ENCODE measurements around the gene PRF1. TPM values are rescaled to one million over a fixed set of nuclear protein-coding genes. Genes with fewer than 3 reads are reported as not detected.

Gene PRF1
- total and polyA plus RNA-seq, 2 experiments from 2014 or later = 0.13 TPM; not detected in 1

DNA sequence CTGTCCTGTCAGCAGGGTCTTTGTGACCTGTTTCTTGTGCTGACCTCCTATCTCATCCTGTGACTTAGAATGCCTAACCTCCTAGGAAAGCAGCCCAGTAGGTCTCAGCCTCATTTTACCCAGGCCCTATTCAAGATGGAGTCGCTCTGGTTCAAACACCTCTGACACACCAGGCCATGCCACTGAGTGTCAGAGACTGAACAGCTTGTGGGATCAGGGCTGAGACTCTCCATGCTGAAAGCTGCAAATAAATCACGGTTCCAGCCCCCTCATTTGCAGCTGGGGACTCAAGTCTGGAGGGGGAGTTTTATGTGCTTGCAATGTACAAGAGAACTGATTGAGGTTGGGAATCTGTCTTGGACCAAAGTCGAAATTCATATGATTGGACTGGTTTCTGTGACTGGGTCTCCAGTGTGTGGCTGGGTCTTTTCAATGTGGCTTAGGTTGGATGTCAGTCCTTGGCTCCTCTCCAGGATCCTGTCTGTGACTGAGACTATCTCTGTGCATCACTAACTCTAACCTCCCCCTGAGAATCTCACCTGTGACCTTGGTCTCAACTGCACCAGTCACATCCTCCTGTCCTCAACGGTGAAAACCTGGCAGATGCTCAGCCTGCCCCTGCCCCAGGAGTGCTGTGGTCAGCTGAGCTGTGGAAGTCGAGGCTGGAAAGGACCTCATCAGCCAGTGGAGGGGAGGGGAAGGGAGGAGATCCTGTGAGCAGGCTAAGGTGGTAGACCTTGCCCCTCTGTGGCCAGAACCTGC, 11.7 kb downstream of the PRF1 start:
- TF ChIP-seq EZH2phosphoT487 (IDR thresholded peaks at IDR 0.05; ENCODE audit: unreplicated experiment) (no peak), NANOG (IDR thresholded peaks at IDR 0.05; ENCODE audit: borderline replicate concordance) (no peak), ZNF331 (CRISPR knock-in tag; IDR thresholded peaks at IDR 0.05; ENCODE audit: low read depth) (no peak), ZNF114 (CRISPR knock-in tag; IDR thresholded peaks at IDR 0.05) (no peak), JUNB (IDR thresholded peaks at IDR 0.05; ENCODE audit: unreplicated experiment) (no peak), EZH2 (IDR thresholded peaks at IDR 0.05; ENCODE audit: low read depth, unreplicated experiment) (no peak), CREB1 (CRISPR knock-in tag; IDR thresholded peaks at IDR 0.05; ENCODE audit: low read depth) (no peak), STAT1 (IDR thresholded peaks at IDR 0.05; ENCODE audit: unreplicated experiment) (no peak), POLR2AphosphoS5 (IDR thresholded peaks at IDR 0.05; ENCODE audit: low read depth) (no peak)
- TF ChIP-seq, protein P1, sequence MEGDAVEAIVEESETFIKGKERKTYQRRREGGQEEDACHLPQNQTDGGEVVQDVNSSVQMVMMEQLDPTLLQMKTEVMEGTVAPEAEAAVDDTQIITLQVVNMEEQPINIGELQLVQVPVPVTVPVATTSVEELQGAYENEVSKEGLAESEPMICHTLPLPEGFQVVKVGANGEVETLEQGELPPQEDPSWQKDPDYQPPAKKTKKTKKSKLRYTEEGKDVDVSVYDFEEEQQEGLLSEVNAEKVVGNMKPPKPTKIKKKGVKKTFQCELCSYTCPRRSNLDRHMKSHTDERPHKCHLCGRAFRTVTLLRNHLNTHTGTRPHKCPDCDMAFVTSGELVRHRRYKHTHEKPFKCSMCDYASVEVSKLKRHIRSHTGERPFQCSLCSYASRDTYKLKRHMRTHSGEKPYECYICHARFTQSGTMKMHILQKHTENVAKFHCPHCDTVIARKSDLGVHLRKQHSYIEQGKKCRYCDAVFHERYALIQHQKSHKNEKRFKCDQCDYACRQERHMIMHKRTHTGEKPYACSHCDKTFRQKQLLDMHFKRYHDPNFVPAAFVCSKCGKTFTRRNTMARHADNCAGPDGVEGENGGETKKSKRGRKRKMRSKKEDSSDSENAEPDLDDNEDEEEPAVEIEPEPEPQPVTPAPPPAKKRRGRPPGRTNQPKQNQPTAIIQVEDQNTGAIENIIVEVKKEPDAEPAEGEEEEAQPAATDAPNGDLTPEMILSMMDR (conservative IDR thresholded peaks at IDR 0.05; ENCODE audit: low read depth in 2 of 2) = no peak
- TF ChIP-seq, protein P2, sequence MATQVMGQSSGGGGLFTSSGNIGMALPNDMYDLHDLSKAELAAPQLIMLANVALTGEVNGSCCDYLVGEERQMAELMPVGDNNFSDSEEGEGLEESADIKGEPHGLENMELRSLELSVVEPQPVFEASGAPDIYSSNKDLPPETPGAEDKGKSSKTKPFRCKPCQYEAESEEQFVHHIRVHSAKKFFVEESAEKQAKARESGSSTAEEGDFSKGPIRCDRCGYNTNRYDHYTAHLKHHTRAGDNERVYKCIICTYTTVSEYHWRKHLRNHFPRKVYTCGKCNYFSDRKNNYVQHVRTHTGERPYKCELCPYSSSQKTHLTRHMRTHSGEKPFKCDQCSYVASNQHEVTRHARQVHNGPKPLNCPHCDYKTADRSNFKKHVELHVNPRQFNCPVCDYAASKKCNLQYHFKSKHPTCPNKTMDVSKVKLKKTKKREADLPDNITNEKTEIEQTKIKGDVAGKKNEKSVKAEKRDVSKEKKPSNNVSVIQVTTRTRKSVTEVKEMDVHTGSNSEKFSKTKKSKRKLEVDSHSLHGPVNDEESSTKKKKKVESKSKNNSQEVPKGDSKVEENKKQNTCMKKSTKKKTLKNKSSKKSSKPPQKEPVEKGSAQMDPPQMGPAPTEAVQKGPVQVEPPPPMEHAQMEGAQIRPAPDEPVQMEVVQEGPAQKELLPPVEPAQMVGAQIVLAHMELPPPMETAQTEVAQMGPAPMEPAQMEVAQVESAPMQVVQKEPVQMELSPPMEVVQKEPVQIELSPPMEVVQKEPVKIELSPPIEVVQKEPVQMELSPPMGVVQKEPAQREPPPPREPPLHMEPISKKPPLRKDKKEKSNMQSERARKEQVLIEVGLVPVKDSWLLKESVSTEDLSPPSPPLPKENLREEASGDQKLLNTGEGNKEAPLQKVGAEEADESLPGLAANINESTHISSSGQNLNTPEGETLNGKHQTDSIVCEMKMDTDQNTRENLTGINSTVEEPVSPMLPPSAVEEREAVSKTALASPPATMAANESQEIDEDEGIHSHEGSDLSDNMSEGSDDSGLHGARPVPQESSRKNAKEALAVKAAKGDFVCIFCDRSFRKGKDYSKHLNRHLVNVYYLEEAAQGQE (IDR thresholded peaks at IDR 0.05; ENCODE audit: unreplicated experiment) = no peak
- TF ChIP-seq, protein P3, sequence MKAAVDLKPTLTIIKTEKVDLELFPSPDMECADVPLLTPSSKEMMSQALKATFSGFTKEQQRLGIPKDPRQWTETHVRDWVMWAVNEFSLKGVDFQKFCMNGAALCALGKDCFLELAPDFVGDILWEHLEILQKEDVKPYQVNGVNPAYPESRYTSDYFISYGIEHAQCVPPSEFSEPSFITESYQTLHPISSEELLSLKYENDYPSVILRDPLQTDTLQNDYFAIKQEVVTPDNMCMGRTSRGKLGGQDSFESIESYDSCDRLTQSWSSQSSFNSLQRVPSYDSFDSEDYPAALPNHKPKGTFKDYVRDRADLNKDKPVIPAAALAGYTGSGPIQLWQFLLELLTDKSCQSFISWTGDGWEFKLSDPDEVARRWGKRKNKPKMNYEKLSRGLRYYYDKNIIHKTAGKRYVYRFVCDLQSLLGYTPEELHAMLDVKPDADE (IDR thresholded peaks at IDR 0.05) = no peak
- TF ChIP-seq, protein P4, sequence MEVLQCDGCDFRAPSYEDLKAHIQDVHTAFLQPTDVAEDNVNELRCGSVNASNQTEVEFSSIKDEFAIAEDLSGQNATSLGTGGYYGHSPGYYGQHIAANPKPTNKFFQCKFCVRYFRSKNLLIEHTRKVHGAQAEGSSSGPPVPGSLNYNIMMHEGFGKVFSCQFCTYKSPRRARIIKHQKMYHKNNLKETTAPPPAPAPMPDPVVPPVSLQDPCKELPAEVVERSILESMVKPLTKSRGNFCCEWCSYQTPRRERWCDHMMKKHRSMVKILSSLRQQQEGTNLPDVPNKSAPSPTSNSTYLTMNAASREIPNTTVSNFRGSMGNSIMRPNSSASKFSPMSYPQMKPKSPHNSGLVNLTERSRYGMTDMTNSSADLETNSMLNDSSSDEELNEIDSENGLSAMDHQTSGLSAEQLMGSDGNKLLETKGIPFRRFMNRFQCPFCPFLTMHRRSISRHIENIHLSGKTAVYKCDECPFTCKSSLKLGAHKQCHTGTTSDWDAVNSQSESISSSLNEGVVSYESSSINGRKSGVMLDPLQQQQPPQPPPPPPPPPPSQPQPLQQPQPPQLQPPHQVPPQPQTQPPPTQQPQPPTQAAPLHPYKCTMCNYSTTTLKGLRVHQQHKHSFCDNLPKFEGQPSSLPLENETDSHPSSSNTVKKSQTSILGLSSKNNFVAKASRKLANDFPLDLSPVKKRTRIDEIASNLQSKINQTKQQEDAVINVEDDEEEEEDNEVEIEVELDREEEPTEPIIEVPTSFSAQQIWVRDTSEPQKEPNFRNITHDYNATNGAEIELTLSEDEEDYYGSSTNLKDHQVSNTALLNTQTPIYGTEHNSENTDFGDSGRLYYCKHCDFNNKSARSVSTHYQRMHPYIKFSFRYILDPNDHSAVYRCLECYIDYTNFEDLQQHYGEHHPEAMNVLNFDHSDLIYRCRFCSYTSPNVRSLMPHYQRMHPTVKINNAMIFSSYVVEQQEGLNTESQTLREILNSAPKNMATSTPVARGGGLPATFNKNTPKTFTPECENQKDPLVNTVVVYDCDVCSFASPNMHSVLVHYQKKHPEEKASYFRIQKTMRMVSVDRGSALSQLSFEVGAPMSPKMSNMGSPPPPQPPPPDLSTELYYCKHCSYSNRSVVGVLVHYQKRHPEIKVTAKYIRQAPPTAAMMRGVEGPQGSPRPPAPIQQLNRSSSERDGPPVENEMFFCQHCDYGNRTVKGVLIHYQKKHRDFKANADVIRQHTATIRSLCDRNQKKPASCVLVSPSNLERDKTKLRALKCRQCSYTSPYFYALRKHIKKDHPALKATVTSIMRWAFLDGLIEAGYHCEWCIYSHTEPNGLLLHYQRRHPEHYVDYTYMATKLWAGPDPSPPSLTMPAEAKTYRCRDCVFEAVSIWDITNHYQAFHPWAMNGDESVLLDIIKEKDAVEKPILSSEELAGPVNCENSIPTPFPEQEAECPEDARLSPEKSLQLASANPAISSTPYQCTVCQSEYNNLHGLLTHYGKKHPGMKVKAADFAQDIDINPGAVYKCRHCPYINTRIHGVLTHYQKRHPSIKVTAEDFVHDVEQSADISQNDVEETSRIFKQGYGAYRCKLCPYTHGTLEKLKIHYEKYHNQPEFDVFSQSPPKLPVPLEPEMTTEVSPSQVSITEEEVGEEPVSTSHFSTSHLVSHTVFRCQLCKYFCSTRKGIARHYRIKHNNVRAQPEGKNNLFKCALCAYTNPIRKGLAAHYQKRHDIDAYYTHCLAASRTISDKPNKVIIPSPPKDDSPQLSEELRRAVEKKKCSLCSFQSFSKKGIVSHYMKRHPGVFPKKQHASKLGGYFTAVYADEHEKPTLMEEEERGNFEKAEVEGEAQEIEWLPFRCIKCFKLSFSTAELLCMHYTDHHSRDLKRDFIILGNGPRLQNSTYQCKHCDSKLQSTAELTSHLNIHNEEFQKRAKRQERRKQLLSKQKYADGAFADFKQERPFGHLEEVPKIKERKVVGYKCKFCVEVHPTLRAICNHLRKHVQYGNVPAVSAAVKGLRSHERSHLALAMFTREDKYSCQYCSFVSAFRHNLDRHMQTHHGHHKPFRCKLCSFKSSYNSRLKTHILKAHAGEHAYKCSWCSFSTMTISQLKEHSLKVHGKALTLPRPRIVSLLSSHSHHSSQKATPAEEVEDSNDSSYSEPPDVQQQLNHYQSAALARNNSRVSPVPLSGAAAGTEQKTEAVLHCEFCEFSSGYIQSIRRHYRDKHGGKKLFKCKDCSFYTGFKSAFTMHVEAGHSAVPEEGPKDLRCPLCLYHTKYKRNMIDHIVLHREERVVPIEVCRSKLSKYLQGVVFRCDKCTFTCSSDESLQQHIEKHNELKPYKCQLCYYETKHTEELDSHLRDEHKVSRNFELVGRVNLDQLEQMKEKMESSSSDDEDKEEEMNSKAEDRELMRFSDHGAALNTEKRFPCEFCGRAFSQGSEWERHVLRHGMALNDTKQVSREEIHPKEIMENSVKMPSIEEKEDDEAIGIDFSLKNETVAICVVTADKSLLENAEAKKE (CRISPR knock-in tag; IDR thresholded peaks at IDR 0.05) = no peak
- peaks cover 9% of the 10 kb centered on the region; the same call in 1 of the 2 replicates for H3K9me2 ChIP-seq (ENCODE audit: insufficient read depth)

More for the DNA sequence above, 11.7 kb downstream of the PRF1 start:
- ATAC-seq (no peak), DNase-seq (ENCODE audit: low spot score) (no peak)
- no peak overlapping the region for H3K27ac Mint-ChIP-seq
- Histone ChIP-seq H3K36me3 (ENCODE audit: insufficient read depth) (no peaks in the 10 kb centered on the region), H3K27ac (ENCODE audit: low read depth) (no peak overlapping the region), H4K20me1 (replicated peaks; ENCODE audit: insufficient read depth) (no peaks in the 10 kb centered on the region), H3K27me3 (ENCODE audit: insufficient read depth) (no peaks in the 10 kb centered on the region), H3K79me2 (replicated peaks; ENCODE audit: insufficient read depth) (no peaks in the 10 kb centered on the region), H2AFZ (no peak overlapping the region), H3F3A (replicated peaks; ENCODE audit: low read depth) (no peaks in the 10 kb centered on the region), H3K4me2 (no peak overlapping the region), H3K4me3 (no peak overlapping the region), H3K4me1 (ENCODE audit: insufficient read depth) (peaks cover 6% of the 10 kb centered on the region; the same call in 1 of the 2 replicates)
- peaks cover 15% of the 10 kb centered on the region for H3K4me1 Mint-ChIP-seq
- peaks cover 9% of the 10 kb centered on the region for H3K27me3 Mint-ChIP-seq (ENCODE audit: insufficient read depth, low read depth, poor library complexity)
- H3K4me3 Mint-ChIP-seq = no peak overlapping the region
- H3K36me3 Mint-ChIP-seq (ENCODE audit: low read depth) = no peaks in the 10 kb centered on the region
- H3K9me3 Mint-ChIP-seq = no peaks in the 10 kb centered on the region
